SW 1271 (cell line): ENCODE results near the gene TNXB.
"Not testable (repeated sequence)": the region's sequence is repeated elsewhere in the genome, so short reads cannot be mapped to it uniquely, and the experiment has no call there.

Source experiments
- DNase-seq, 2 experiments: peaks; one replicate each; lab custom pipeline; 2025; lab: John Stamatoyannopoulos, UW

TNXB gene

DNA sequence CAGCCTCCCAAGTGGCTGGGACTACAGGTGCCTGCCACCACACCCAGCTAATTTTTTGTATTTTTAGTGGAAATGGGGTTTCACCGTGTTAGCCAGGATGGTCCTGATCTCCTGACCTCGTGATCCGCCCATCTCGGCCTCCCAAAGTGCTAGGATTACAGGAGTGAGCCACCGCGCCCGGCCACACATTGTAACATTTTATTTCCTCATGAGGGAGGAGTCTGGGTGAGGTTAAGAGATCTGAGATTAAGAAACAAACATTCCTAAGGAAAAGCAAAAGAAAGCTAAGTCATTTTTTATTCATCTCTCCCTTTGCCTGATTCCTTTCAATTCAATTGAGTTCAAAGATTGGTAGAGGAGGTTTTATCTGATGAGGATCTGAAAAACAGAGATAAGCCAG is 35.1 kb upstream of the TNXB start:
- DNase-seq: not testable (repeated sequence)

- DNase-seq: no peak
These were observed 31.4 kb upstream of the TNXB start for GRCh38 chr6:32140420-32141046.

DNA sequence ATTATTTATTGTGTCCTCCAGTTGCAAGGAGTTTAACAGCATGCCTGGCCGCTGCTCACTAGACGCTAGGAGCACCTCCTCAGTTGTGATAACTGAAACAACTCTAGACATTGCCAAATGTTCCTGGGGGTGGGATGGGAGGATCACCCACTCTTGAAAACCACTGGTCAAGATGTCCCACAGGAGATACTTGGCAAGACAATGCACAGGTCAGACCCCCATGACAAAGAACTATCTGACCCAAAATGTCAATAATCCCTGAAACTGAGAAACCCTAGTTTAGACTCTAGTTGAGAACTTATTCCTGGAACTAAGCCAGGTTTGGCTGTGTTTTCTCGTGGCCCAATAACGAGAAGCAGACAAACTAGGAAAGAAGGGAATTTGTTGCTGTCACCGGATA is 30.5 kb upstream of the TNXB start:
- no peak for DNase-seq

GRCh38 chr6:32137454-32137853 is 28.3 kb upstream of the TNXB start:
- no peak for DNase-seq

DNA sequence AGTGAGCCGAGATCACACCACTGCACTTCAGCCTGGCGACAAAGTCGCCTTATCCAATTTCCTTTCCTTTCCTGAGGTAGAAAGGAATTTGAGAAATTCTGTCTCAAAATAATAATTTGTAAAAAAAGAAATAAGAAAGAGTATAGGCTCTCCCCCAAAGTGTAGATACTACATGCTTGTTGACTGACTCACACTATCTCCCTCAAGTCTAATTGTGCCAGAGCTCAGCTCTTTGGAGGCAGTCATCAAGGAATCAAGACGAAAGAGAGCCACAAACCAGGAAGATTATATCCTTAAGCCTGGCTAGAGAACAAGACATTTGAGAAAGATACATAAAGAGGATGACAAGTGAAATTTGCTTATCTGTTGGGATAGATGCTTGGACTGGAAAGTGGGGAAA is 24.6 kb upstream of the TNXB start:
- no peak for DNase-seq

DNA sequence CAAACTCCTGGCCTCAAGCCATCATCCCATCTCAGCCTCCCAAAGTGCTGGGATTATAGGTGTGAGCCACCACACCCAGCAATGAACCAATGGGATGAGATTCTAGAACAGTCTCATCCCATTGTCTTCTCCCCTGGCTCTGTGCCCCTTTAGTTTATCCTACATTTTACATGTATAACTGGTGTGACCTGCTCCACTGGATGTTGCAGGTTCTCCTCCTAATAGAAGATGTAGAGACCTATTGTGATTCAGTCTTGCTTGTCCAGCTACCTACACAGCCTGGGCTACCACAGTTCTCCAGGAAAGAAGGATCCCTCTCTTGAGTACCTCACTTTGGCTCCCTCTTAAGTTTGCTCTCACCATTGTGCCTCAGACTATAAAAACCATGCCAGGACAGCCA is 23.0 kb upstream of the TNXB start:
- DNase-seq: no peak

- DNase-seq: no peak
These were observed 22.4 kb upstream of the TNXB start for GRCh38 chr6:32131439-32131948.

- peak in 1 of 2 experiments; percentile 66 for DNase-seq
These were observed 20.4 kb upstream of the TNXB start for GRCh38 chr6:32129297-32130088.

- DNase-seq: no peak
These were observed 19.7 kb upstream of the TNXB start for GRCh38 chr6:32128751-32129296.

- peak; percentile 99 to 100 for DNase-seq
These were observed 18.8 kb upstream of the TNXB start, which contains the start of gene ATF6B for GRCh38 chr6:32127717-32128592. ATF6B (minus strand) TSS chr6:32128246; CDS start chr6:32128207, 39 bp downstream.

- DNase-seq: no peak
These were observed 18.2 kb upstream of the TNXB start for GRCh38 chr6:32127409-32127716.

GRCh38 chr6:32126880-32127279 is 17.7 kb upstream of the TNXB start:
- no peak for DNase-seq

GRCh38 chr6:32123681-32124080 is 14.5 kb upstream of the TNXB start:
- no peak for DNase-seq

DNA sequence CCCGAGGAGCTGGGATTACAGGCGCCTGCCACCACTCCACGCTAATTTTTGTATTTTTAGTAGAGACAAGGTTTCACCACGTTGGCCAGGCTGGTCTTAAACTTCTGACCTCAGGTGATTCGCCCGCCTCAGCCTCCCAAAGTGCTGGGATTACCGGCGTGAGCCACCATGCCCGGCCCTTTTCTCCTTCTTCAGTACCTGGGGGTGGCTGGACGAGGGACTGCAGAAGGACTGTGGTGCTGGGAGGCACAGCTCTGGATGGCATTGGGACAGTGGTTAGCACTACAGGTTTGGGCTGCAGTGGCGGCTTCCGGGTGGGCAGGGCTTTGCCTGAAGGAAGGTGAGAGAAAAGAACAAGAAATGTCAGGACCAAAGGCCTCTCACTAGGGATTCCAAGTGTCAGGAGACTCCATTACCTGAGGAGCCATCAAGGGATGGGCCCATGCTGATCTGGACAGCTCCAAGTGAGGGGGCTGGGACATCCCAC is 11.5 kb upstream of the TNXB start:
- DNase-seq: no peak

DNA sequence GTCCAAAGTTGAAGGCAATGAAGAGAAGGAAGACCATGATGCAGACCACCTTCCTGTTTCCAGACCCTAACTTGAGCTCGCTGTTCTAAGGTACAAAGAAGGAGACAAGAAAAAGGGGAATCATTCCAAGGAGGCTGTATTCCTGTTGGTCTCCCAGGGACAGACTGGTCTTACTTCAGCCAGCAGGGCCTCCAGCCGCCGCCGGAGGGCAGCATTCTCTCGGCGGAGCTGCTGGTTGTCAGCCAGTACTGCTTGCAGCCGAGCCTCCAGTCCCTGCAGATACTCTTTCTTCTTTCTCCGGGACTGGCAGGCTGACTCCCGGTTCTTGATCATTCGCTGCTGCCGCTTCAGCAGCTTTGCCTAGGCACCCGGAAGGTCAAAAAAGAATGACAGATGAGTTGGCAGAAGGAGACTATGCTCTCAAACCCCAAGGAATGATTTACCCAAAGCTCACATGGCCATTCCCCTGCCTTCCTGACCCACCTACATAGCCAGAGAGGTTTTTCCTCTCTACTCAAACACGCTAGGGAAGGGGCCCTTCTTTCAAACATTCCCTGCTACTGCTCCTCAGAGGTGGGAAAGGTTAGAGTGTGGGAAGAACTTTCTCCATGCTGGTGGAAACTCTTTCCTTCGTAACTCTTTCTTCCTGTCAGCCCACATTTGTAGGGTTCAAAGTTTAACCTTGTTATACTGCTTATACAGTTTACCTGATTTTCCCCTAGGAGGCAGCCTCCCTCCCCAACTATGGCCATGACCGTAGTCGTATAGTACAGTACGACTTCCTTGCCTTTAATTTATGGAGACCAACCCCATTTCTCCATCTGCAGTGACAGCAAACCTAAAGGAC is 9.9 kb upstream of the TNXB start:
- DNase-seq: peak; percentile 56 to 83

DNA sequence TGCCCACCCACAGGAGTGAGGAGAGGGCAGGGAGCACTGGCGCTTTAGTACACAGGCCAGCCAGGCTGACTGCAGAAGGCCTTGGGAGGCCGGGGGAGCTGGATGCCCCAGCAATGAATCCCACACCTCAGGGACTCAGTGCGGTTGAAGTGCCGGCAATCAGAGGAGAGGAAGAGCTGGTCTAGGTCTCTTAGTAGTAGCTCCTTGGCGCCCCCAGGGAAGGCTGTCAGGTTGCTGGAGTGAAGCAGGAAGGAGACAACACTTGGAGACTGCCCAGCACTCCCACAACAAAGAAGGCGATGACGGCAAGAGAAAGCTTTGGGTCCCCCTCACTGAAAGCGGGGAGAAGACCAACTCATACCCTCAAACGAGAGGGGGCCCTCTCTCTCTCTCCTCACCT is 8.3 kb upstream of the TNXB start:
- DNase-seq: no peak

- peak in 1 of 2 experiments; percentile 56 for DNase-seq
These were observed 7.5 kb upstream of the TNXB start for GRCh38 chr6:32116674-32117073.

DNA sequence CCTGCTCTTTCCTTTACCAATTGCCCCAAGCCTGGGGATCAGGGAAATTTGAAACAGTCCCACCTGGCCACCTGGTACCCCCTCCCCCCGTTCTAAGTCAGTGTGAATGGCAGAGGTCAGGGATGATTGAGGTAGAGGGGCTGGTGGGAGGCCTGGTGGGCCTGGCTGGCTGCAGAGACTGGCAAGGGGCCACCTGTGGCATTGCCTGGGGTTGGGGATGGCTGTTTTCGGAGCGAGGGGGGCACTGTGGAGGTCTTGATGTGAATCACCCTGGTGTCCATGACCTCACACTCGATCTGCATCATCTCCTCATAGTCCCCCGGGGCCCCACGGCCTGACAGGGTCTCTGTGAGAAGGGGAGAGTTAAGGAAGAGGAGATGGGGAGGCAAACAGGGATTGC is 6.5 kb upstream of the TNXB start:
- no peak for DNase-seq

- peak; percentile 74 to 79 for DNase-seq
These were observed 5.7 kb upstream of the TNXB start for GRCh38 chr6:32114796-32115195.

DNA sequence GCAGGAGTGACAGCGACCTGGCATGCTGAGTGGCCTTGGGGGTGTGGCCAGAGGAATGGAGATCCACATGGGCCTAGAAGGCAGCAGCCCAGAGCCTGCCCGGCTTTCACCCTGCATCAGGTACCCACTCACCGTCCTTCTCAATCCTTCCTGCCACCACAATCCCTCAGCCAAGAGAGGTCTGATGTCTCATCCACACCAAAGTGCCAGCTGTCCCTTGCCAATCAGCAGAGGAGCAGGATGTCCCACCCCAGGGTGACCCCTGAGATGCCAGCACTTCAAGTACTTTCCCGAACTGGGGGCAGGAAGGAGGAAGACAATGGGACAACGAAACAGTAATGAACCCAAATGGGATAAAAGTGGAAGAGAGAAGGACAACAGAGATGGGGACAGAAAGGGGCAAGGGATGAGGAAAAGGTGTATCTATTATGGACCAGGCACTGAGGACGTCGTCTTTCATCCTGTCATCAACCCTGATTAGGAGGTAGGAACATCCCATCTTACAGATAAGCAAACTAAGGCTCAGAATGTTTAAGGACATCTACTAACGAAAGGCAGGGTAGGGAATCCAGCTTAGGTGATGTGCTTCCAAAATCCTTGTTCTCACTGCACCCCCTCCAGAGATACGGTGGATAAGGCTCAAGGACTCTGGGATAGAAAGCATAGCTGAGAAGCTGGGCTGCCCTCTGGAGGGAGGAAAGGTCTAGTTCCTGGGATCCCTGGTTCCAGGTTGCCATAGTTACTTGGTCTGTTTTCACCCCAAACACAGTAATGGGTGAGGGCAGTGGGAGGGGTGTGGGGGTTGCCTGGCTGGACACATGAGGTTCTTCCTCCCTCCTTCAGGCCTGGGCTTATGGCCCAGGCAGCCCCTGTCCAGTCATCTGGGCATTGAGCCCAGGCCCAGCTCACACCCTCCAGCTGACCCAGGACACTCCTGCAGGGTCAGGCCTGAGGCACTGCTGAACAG is 4.5 kb upstream of the TNXB start:
- peak; percentile 69 to 88 for DNase-seq
